K562 (cell line): ENCODE results near the gene GPR55. TPM values are rescaled to one million over a fixed set of nuclear protein-coding genes. Genes with fewer than 3 reads are reported as not detected.

ENCODE experiments used
- ATAC-seq: fragments of 200-7000 bp; cut with Tn5 transposase; 3 replicates; pipeline ENCODE4 v1.9.1; 2020; ENCODE audit warnings: moderate library complexity
- BruUV-seq: library from RNA; stranded (reverse); fragments of 400-500 nt; replicated peaks from 2 replicates; lab custom pipeline; 2021; lab: Mats Ljungman, UMichigan
- CTCF ChIA-PET: fragments of 300-600 bp; formaldehyde crosslinking; extraction: SDS; loops from one replicate; lab custom pipeline; 2021; ENCODE audit warnings: low intra/inter-chr PET ratio; lab: Yijun Ruan, JAX
- POLR2A ChIA-PET: fragments of 300-600, 350-650 bp; sonication (Branson Sonifier 250); formaldehyde crosslinking; extraction: SDS; loops from one replicate; lab custom pipeline; 2021; ENCODE audit warnings: antibody characterized with exemption, inconsistent platforms; lab: Yijun Ruan, JAX
- DNase-seq, 4 experiments: peaks; one replicate each; pipeline versions ENCODE4 v3.0.0 to v3.0.0-alpha.2; 2011 to 2018; ENCODE audit warnings: low spot score in 3 of 4, mixed read lengths in 3 of 4; ENCODE audit errors: extremely low read depth in 1 of 4
- FAIRE-seq: peaks from 2 replicates; lab custom pipeline; 2011; peaks lifted over from hg19 to GRCh38; lab: Jason Lieb, UNC
- H2AFZ ChIP-seq: 2 replicates; pipeline ENCODE4 v1.6.0; 2011; ENCODE audit warnings: low read depth, low read length, control low read depth, inconsistent platforms
- H3K27ac ChIP-seq: fragments of 200-600 bp; 3 replicates; pipeline ENCODE4 v1.8.0; 2011; ENCODE audit warnings: low read depth, mild to moderate bottlenecking, control low read depth, inconsistent platforms, low read length, moderate library complexity, mixed read lengths; ENCODE audit errors: extremely low read depth
- H3K27me3 ChIP-seq, 2 experiments: fragments of 300-600 bp in 1 of 2; 2 replicates in 1 of 2; 3 replicates in 1 of 2; pipeline versions ENCODE4 v1.6.0 to v1.8.0; 2011; ENCODE audit warnings: inconsistent platforms in 2 of 2, low read length in 2 of 2, mild to moderate bottlenecking in 1 of 2, mixed read lengths in 1 of 2, moderate library complexity in 1 of 2; ENCODE audit not compliant: control insufficient read depth in 2 of 2, insufficient read depth in 2 of 2
- H3K36me3 ChIP-seq: fragments of 300-600 bp; 3 replicates; pipeline ENCODE4 v1.8.0; 2011; ENCODE audit warnings: mild to moderate bottlenecking, low read length, inconsistent platforms; ENCODE audit not compliant: control insufficient read depth, insufficient read depth
- H3K4me1 ChIP-seq, 2 experiments: fragments of 200-600 bp in 1 of 2; replicated peaks in 1 of 2; 2 replicates in 1 of 2; 3 replicates in 1 of 2; pipeline versions ENCODE4 v1.5.1 to v1.8.0; 2011; ENCODE audit warnings: inconsistent platforms in 2 of 2, low read length in 2 of 2, mild to moderate bottlenecking in 1 of 2, mixed read lengths in 1 of 2, moderate library complexity in 1 of 2; ENCODE audit not compliant: control insufficient read depth in 2 of 2, insufficient read depth in 2 of 2
- H3K4me2 ChIP-seq: 2 replicates; pipeline ENCODE4 v1.6.1; 2011; ENCODE audit warnings: low read length, control low read depth, inconsistent platforms, mixed read lengths; ENCODE audit not compliant: insufficient read depth
- H3K4me3 ChIP-seq: fragments of 200-600 bp; sonication (generic), shearing (Covaris generic); 2 replicates; pipeline ENCODE4 v1.5.1; 2016; ENCODE audit warnings: control low read depth, inconsistent platforms
- H3K79me2 ChIP-seq: fragments of 200-600 bp; 3 replicates; pipeline ENCODE4 v1.8.0; 2011; ENCODE audit warnings: low read length, inconsistent platforms; ENCODE audit not compliant: control insufficient read depth, insufficient read depth
- H3K9ac ChIP-seq, 2 experiments: 2 replicates each; pipeline versions ENCODE4 v1.6.0 to v1.6.1; 2011; ENCODE audit warnings: low read depth in 2 of 2, low read length in 2 of 2, control low read depth in 1 of 2, inconsistent platforms in 1 of 2, mild to moderate bottlenecking in 1 of 2, mixed read lengths in 1 of 2; ENCODE audit not compliant: insufficient read depth in 1 of 2
- H3K9me1 ChIP-seq: one replicate; pipeline ENCODE4 v1.6.0; 2011; ENCODE audit warnings: inconsistent platforms, mild to moderate bottlenecking, low read length, moderate library complexity; ENCODE audit not compliant: control insufficient read depth, insufficient read depth
- H3K9me3 ChIP-seq: replicated peaks from 2 replicates; pipeline ENCODE4 v1.5.1; 2011; ENCODE audit warnings: low read depth, low read length, inconsistent platforms; ENCODE audit not compliant: control insufficient read depth, insufficient read depth
- H4K20me1 ChIP-seq: replicated peaks from 2 replicates; pipeline ENCODE4 v1.6.1; 2011; ENCODE audit warnings: low read length, inconsistent platforms, mixed read lengths; ENCODE audit not compliant: control insufficient read depth, insufficient read depth
- CBFA2T2 ChIP-seq: fragments of 450-650 bp; conservative IDR thresholded peaks from 2 replicates; pipeline ENCODE4 v1.6.1; 2017; ENCODE audit warnings: mild to moderate bottlenecking
- CBFA2T3 ChIP-seq: fragments of 450-650 bp; IDR thresholded peaks from 2 replicates; pipeline ENCODE4 v1.6.1; 2017
- ESRRB ChIP-seq: fragments of 250-450 bp; sonication (Bioruptor Pico); IDR thresholded peaks from 2 replicates; pipeline ENCODE4 v1.5.0; 2020; ENCODE audit warnings: mild to moderate bottlenecking, moderate library complexity, borderline replicate concordance
- NEUROD1 ChIP-seq: fragments of 150-350 bp; IDR thresholded peaks from 2 replicates; pipeline ENCODE4 v1.6.1; 2014; ENCODE audit warnings: borderline replicate concordance, low read length, low read depth; ENCODE audit not compliant: partially characterized antibody
- POLR2AphosphoS5 ChIP-seq: IDR thresholded peaks from 2 replicates; pipeline ENCODE4 v1.6.1; 2011; ENCODE audit warnings: mild to moderate bottlenecking, low read depth, low read length, moderate library complexity; ENCODE audit not compliant: control insufficient read depth, insufficient read depth
- RAD51 ChIP-seq: fragments of 450-650 bp; IDR thresholded peaks from 2 replicates; pipeline ENCODE4 v1.7.1; 2016; ENCODE audit warnings: low read depth, mild to moderate bottlenecking, borderline replicate concordance
- RFX5 ChIP-seq: IDR thresholded peaks from 2 replicates; pipeline ENCODE4 v1.6.1; 2011; ENCODE audit warnings: low read depth, mild to moderate bottlenecking, improper control_type of control experiment, low read length
- TAL1 ChIP-seq: fragments of 450-650 bp; IDR thresholded peaks from 2 replicates; pipeline ENCODE4 v1.6.1; 2016; ENCODE audit warnings: mild to moderate bottlenecking
- TCF3 ChIP-seq: sonication (generic); formaldehyde crosslinking; IDR thresholded peaks from 2 replicates; pipeline ENCODE4 v1.4.0; 2020; ENCODE audit warnings: mild to moderate bottlenecking, missing genetic modification reagents
- ZBTB1 ChIP-seq: sonication (generic); formaldehyde crosslinking; IDR thresholded peaks from 2 replicates; pipeline ENCODE4 v1.8.1; 2023; ENCODE audit warnings: missing genetic modification reagents, low read depth, mild to moderate bottlenecking, borderline replicate concordance
- ZEB2 ChIP-seq: fragments of 450-650 bp; IDR thresholded peaks from 2 replicates; pipeline ENCODE4 v1.6.1; 2016
- WGBS: fragments of 100-300 bp; shearing (Covaris generic); methylation state at CpG from one replicate; pipeline ENCODE4 v1.1.6; 2016; ENCODE audit warnings: low coverage, mixed read lengths; ENCODE audit not compliant: insufficient coverage; ENCODE audit errors: missing lambda C conversion rate; 5-methylcytosine and 5-hydroxymethylcytosine counted together
- in situ Hi-C: fragments of 300-500 bp; cut with MboI; formaldehyde crosslinking; loops from 4 replicates; pipeline ENCODE4 v1.15.0; 2018; ENCODE audit warnings: inconsistent platforms, mixed read lengths
- intact Hi-C: fragments of 100-400 bp; cut with micrococcal nuclease; formaldehyde crosslinking; loops from 2 replicates; pipeline ENCODE4 v1.14.2; 2022
- polyA plus RNA-seq, 8 experiments: library from polyadenylated mRNA; depleted of rRNA in 4 of 8; stranded (reverse) in 5 of 8; unstranded in 3 of 8; fragments of >200 nt; fragmentation: Nextera tagmentation in 2 of 8; fragmentation: Illumina TruSeq in 1 of 8; extraction: Ambion mirVana in 2 of 8; extraction: Trizol in 1 of 8; gene quantifications; 2 replicates each; pipeline versions ENCODE4 v1.2.1 to v1.2.3, GENCODE V29; 2011 to 2014; ENCODE audit warnings: inconsistent platforms in 1 of 8, missing spikeins in 1 of 8
- total RNA-seq, 7 experiments: library from RNA; depleted of rRNA in 6 of 7; stranded (reverse); fragments of >200 nt in 6 of 7; fragmentation: Illumina TruSeq in 2 of 7; extraction: Trizol in 2 of 7; gene quantifications; 2 replicates each; pipeline versions ENCODE4 v1.2.1 to v1.2.3, GENCODE V29; 2011 to 2021; ENCODE audit warnings: low replicate concordance in 1 of 7

GPR55 gene
- total and polyA plus RNA-seq, 9 of the 15 experiments (the other 6 are each of a cell fraction or from before 2014, with no cell fraction given), result 0.11 to 0.49 (median 0.27) TPM

DNA sequence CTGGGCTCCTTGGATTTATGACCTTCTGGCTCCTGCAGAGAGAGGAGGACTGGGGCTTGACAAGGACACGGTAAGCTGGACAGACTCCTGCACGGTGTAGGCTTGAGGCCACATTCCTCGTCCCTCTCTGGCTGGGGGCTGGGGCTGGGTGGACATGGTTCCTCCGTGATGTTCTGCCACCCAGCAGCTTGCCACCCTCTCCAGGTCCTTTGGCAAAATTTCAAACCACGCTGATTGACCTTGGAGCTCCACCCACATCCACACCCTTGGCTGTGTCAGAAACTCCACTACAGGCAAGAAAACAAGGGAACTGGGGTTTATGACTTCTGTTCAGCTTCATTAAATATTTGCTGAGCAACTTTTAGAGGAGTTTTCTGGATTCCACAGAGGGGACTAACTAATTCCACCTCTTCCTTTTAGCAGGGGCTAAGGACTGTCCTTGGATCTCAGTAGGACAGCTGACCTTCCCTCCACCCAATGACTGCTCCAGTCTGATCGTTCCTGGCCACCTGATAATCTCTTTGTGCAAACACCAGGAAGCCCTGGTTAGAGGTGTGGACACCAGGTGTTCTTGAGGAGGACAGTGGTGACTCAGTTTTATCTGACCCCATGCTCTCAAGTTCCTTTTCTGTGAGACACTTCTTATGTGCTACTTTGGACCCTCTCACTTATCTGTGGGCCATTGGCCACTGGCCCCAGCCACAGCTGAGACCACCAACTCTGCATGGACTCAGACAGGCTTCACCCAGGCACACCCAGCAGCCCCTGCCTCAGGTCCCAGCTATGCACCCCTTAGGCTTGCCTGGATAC is 29.3 kb downstream of the GPR55 start:
- no TSS peak for BruUV-seq
- no peaks in the 10 kb centered on the region for H3K36me3 ChIP-seq
- H3K27ac ChIP-seq, result no peak overlapping the region
- ATAC-seq (peak; percentile 28; the same call in 2 of the 3 replicates), DNase-seq (no peak), FAIRE-seq (no peak)
- no peaks in the 10 kb centered on the region for H3K79me2 ChIP-seq
- intact Hi-C loops (no loop called here), in situ Hi-C loops (no loop called here)
- peak; percentile 52; the same call in 1 of the 2 replicates for TF ChIP-seq TCF3 (CRISPR knock-in tag)
- TF ChIP-seq POLR2AphosphoS5, result no peak
- TF ChIP-seq ZBTB1 (CRISPR knock-in tag), result no peak
- TF ChIP-seq CBFA2T2, result peak; percentile 41
- TF ChIP-seq NEUROD1, result no peak
- TF ChIP-seq CBFA2T3, result peak; percentile 56
- no peak for TF ChIP-seq ESRRB (CRISPR knock-in tag)
- no peak for TF ChIP-seq RAD51
- peak; percentile 34; the same call in 1 of the 2 replicates for TF ChIP-seq TAL1
- TF ChIP-seq ZEB2, result 0 out of 2 replicates have a peak, but pooled peaks have one; percentile 30
- TF ChIP-seq RFX5, result no peak
- no peaks in the 10 kb centered on the region for H4K20me1 ChIP-seq
- CTCF ChIA-PET, result no interaction called here
- no peak overlapping the region for H3K4me3 ChIP-seq
- H3K9ac ChIP-seq, result peak overlapping the region in 1 of 2 experiments; percentile 40; a peak in 1 of 4 replicates
- H3K9me3 ChIP-seq, result no peaks in the 10 kb centered on the region
- WGBS, result 8% methylated on average over 5 of the region's 6 CpGs
- H3K9me1 ChIP-seq, result no peaks in the 10 kb centered on the region
- peaks cover 8 to 48% of the 10 kb centered on the region in 2 experiments; a peak in 4 of 5 replicates for H3K27me3 ChIP-seq
- POLR2A ChIA-PET, result interaction anchor here (1.2 kb wide), 1 partner anchor 10 kb away, joined by 3 read pairs; no protein-coding TSS in a partner anchor
- no peak overlapping the region for H3K4me2 ChIP-seq
- H3K4me1 ChIP-seq, result no peaks in the 10 kb centered on the region; a peak in 2 of 5 replicates
- H2AFZ ChIP-seq, result no peak overlapping the region
